HL-60/S4 treated with phorbol 12-myristate 13-acetate at 8.2 ng/mL for 4 days and 3 days (cell line): ENCODE measurements around the gene KRTCAP3.
"Not testable (repeated sequence)": the region's sequence is repeated elsewhere in the genome, so short reads cannot be mapped to it uniquely, and the experiment has no call there.

Experiments
- in situ Hi-C: fragments of 300-500 bp; cut with MboI; formaldehyde crosslinking; loops from 2 replicates; pipeline ENCODE4 v1.15.0; 2022; ENCODE audit warnings: low sequenced_read_pairs

The KRTCAP3 gene, protein sequence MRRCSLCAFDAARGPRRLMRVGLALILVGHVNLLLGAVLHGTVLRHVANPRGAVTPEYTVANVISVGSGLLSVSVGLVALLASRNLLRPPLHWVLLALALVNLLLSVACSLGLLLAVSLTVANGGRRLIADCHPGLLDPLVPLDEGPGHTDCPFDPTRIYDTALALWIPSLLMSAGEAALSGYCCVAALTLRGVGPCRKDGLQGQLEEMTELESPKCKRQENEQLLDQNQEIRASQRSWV

GRCh38 chr2:27441958-27442919, at the start of gene KRTCAP3:
Gene KRTCAP3, plus strand, starts transcription at chr2:27442381. Its CDS starts 32 bp downstream, at chr2:27442413.
- in situ Hi-C loops = no loop called here

GRCh38 chr2:27393225-27393624, 49.0 kb upstream of the KRTCAP3 start:
- in situ Hi-C loops = no loop called here

DNA sequence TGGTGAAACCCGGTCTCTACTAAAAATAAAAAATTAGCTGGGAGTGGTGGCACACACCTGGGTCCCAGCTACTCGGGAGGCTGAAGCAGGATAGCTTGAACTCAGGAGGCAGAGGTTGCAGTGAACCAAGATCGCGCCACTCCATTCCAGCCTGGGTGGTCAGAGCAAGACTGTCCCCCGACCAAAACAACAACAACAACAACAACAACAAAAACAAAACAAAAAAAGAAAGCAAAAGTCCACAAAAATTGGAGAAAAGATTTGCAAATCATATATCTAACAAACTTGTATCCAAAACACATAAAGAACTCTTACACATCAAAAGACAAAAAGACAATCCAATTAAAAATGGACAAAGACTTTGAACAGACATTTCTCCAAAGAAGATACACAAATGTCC, 43.2 kb upstream of the KRTCAP3 start:
- in situ Hi-C loops = no loop called here

- in situ Hi-C loops = no loop called here
Observed at GRCh38 chr2:27400348-27401135, 41.6 kb upstream of the KRTCAP3 start.

GRCh38 chr2:27407798-27408491, 34.2 kb upstream of the KRTCAP3 start:
- in situ Hi-C loops = no loop called here

GRCh38 chr2:27408601-27409320, 33.4 kb upstream of the KRTCAP3 start:
- in situ Hi-C loops = no loop called here

DNA sequence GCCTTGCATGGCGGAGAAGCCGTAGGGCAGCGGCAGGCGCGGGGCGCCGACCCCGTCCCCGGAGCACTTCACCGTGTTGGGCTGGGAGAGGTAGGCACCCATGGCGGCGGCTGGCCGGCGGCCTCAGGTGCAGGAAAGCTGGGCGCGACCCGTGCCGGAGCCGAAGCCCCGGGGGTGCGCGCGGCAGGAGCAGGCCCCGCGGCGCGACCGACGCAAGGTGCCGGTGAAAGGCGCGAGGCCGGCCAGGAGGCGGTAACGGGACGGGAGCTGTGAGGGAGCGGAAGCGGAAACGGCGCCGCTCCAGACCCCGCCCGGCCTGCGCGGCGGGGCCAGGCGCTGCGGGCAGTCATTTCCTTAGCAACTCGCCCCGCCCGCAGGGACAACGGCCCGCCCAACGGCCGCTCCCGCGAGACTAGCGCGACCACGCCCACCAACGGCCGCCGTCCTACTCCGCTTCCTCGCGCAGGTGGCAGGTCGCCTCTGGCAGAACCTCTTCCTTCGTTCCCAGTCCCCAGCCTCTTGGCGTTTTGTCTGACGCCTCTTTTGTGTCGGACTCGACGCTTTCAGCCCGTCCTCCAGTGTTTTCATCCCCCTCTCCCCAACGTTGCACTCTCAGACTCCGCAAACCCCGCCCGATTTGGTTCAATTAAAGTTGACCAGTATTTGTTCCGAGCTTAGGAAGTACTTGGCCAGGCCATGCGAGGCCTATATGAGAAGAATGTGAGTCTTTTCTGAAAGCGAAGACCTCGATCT, 32.7 kb upstream of the KRTCAP3 start, which contains the start of gene PPM1G:
TSS of gene PPM1G (minus strand) at position 271 of the 753 bp plus-strand sequence. CDS start at position 102, 169 bp downstream.
- in situ Hi-C loops = no loop called here

GRCh38 chr2:27412419-27413152, 29.6 kb upstream of the KRTCAP3 start:
- in situ Hi-C loops = no loop called here

GRCh38 chr2:27416151-27416550, 26.0 kb upstream of the KRTCAP3 start:
- in situ Hi-C loops = no loop called here

DNA sequence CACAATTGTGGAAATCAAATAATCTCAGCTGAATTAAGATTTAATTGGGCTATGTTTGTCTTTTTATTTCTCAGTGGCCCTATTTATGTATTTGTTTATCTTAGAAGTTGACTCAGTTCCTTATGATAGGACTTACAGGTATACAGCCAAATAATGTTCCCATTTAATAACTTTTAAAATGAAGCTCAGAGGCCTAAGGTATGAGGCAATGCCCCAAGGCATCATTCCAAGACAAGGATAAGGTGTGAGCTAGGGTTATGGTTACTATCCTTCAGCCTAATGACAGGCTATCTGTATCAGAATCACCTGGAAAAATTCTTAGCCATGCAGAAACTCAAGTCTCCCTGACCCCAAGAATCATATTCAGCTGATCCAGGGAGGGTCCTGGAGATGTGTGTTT, 21.2 kb upstream of the KRTCAP3 start:
- in situ Hi-C loops = no loop called here

GRCh38 chr2:27421660-27422250, 20.4 kb upstream of the KRTCAP3 start:
- in situ Hi-C loops = no loop called here

DNA sequence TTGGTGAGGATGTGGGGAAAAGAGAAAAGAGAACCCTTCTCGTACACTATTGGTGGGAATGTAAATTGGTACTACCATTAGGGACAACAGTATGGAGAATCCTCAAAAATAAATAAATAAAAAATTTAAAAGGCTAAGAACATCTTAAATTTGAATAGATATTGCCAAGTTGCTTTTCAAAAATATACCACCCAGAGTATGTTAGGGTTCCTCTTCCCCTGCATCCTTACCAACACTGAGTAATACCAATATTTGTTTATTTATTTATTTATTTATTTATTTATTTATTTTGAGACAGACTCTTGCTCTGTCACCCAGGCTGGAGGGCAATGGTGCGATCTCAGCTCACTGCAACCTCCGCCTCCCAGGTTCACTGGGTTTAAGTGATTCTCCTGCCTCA, 19.2 kb upstream of the KRTCAP3 start:
- in situ Hi-C loops = no loop called here

GRCh38 chr2:27425039-27425438, 17.1 kb upstream of the KRTCAP3 start:
- in situ Hi-C loops = not testable (repeated sequence)

DNA sequence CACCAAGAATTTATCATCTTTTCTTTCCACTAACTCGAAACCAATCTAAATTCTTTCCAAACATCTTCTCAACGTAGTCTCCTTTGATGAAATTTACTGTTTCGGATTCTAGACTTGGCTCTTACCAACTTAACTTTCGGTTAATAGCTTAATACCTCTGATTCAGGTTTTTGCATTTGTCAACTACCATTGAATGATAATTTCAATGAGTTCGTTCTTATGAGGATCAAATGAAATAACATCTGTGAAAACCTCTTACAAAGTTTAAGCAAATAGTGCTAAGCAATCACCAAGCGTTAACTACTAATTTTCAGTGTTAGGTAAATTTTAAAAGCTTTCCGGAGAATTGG, 14.3 kb upstream of the KRTCAP3 start:
- in situ Hi-C loops = no loop called here

GRCh38 chr2:27428213-27428977, 13.8 kb upstream of the KRTCAP3 start, which contains the start of gene NRBP1:
Gene NRBP1, plus strand, starts transcription at chr2:27428631. Its CDS starts 4,643 bp downstream, at chr2:27433274.
- in situ Hi-C loops = no loop called here

DNA sequence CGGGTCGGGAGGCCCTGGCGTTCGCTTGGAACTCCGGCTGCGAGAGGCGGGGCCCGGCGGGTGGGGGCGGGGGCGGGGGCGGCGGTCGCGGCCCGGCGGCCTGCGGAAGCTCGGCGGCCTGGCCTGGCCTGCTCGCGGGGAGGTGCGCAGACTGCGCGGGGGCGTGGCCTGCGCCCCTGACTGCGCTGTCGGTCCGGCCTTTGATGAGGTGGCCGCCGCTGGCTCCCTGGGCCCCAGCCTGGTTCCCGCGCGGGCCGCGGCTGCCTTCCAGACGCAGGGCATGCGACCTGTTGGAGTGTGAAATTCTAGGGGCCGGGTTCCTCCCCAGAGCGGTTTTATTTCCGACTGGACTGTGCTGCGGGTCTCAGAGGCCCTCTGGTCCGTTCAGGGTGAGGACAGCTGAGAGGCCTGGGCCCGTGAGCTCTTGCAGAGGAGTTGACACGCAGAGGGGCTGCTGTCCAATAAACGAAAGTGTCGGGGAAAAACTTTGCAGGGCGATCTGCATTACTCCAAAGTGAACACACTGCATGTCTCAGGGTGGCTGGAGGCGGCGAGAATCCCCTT, 13.1 kb upstream of the KRTCAP3 start:
- in situ Hi-C loops = no loop called here

DNA sequence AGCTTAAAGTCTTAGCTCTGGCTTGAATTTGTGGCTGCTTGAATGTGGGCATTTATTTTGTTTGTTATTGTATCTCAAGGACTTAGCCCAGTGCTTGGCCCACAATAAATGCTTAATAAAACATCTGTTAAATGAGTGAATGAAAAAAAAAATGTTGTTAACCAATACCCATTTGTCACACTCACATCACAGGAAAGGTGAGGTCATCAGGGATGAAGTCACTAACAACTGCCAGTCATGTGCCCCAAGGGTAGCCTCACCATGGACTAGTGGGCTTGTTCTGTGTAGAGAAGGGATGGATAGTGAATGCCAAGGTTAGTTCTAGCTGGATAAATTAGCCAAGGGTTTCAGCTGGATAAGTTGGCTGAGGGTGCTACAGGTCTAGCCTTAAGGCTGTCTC, 10.8 kb upstream of the KRTCAP3 start:
- in situ Hi-C loops = no loop called here
